Activated CD4-positive, alpha-beta T cell treated with anti-CD3 and anti-CD28 coated beads for 4 hours (primary cell): ENCODE data around the gene ITGB5.

Experiments used
- DNase-seq, 2 donors: peaks; one replicate each; pipeline ENCODE4 v3.0.0-alpha.2; 2020

ITGB5 gene

DNA sequence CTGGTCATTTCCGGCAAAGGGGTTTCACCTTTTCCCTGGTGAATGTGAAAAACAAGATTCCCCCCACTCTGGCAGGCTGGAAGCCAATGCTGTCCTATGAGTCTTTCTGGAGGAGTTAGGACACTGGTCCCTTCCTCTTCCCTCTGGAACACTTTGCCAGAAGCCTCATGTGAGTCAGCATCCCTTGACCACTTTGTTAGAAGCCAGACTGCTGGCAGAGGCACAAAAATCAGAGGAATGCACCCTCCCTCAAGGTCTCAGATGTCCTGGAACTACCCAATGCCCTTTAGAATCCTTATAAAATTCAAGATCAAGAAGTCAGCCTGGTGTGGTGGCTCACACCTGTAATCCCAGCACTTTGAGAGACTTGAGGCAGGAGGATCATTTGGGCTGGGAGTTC, 26.6 kb downstream of the ITGB5 start:
- no peak for DNase-seq

- DNase-seq = no peak
Observed at GRCh38 chr3:124859025-124859424, 28.1 kb downstream of the ITGB5 start.

DNA sequence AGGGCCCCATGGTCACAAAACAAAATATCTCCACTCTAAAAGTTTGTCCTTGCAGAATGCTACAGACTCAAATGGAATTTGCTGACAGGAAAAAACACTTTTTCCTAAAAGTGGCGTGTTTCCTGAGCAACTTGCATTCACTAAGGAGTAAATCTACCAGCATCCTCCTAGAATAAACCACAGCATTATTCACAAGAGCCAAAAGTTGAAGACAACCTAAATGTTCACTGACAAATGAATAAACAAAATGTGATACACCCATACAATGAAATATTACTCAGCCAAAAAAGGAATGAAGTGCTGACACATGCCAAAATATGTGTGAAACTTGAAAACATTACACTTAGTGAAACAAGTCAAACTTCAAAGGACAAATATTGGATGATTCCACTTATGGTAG, 28.9 kb downstream of the ITGB5 start:
- no peak for DNase-seq

DNA sequence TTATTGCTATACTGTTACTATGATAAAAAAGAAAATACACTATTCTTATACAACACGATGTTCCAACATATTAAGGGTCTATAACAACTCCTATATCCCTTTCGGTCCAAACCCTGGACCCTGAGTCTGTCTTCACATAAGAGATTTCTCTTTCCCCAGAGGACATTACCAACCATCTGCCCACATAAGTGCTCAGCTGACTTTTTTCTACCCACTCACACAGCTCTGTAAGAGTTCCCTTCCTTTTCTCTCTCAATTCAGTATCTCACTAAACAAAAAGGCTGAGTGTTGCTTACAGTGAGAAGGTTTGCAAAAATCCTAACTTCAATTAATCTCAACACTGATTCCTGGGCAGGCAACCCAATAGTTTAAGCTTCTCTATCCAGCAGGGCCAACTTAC, 30.5 kb downstream of the ITGB5 start:
- no peak for DNase-seq

GRCh38 chr3:124854009-124854408, 33.2 kb downstream of the ITGB5 start:
- DNase-seq = no peak

DNA sequence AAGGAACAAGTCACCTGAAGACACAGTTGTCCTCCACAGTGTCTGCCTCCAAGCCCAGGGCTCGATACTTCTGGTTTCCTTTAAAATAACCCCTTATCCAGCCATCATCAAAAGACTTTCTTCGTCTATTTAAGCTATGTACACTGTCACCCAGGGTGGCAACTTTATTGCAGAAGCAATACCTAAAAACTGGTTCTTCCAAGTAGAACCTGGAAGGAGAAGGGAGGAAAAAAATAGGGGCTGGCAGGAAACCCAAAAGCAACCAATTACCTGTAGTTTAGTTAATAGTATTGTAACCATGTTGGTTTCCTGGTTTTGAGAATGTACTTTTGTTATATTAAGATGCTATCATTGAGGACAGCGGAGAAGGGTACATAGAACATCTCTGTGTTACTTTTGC, 33.7 kb downstream of the ITGB5 start:
- no peak for DNase-seq

GRCh38 chr3:124851905-124852304, 35.3 kb downstream of the ITGB5 start:
- no peak for DNase-seq

- no peak for DNase-seq
Observed at GRCh38 chr3:124851136-124851535, 36.0 kb downstream of the ITGB5 start.

DNA sequence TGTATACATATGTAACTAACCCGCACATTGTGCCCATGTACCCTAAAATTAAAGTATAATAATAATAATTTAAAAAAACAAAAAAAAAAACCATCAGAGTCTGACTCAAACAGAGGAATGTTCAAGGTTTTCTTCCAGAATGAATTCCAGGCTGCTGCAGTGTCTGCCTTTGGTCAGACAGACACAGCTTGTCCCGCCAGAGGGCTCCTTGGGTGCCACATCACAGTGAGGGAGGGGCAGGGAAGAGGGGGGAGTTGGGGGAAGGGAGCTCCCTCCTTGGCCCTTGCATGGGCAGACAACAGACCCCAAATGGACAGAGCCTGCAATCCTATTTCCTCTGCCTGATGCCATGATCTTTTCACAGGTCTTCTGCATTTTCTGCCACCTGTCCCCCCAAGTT, 36.5 kb downstream of the ITGB5 start:
- DNase-seq = no peak

DNA sequence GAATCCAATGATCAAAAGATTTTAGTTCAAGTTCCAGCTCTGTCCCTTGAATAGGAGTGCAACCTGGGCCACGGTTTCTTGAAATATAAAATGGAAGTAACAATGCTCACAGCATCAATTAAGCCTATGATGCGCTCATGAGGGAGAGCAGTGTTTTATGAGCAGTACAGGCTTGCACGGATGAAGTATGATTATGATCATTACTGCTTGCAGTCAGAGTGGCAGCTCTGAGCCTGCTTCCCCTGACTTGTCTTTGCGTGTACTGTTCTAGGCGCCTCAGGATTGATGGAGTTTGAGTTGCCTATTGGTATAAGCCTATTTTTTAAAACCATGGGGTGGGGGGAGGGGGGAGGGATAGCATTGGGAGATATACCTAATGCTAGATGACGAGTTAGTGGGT, 37.0 kb downstream of the ITGB5 start:
- DNase-seq = no peak

GRCh38 chr3:124848300-124848699, 38.9 kb downstream of the ITGB5 start:
- no peak for DNase-seq

- no peak for DNase-seq
Observed at GRCh38 chr3:124847863-124848262, 39.3 kb downstream of the ITGB5 start.

DNA sequence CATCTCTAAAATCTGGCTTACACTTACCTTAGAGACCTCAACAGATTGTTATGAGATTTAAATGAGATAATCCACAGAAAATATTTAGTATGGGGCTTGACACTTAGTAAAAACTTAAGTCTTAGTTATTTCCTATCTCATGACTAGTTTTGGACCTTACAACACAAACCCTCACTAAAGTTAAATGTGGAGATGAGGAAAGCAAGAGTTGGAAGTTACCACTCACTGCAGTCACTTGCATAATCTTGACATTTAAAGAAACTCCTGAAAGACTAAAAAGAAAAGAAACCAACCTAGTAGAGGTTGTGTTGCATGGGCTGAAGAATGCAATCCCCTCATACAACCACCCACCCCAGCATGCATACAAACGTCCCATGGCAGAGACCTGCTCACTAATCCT, 40.1 kb downstream of the ITGB5 start:
- DNase-seq = no peak

GRCh38 chr3:124846189-124846588, 41.0 kb downstream of the ITGB5 start:
- DNase-seq = no peak

- DNase-seq = no peak
Observed at GRCh38 chr3:124845406-124845805, 41.8 kb downstream of the ITGB5 start.

- DNase-seq = no peak
Observed at GRCh38 chr3:124843506-124844177, 43.5 kb downstream of the ITGB5 start.

GRCh38 chr3:124843047-124843446, 44.1 kb downstream of the ITGB5 start:
- DNase-seq = no peak

GRCh38 chr3:124841517-124841916, 45.6 kb downstream of the ITGB5 start:
- no peak for DNase-seq

- no peak for DNase-seq
Observed at GRCh38 chr3:124840331-124840730, 46.8 kb downstream of the ITGB5 start.

DNA sequence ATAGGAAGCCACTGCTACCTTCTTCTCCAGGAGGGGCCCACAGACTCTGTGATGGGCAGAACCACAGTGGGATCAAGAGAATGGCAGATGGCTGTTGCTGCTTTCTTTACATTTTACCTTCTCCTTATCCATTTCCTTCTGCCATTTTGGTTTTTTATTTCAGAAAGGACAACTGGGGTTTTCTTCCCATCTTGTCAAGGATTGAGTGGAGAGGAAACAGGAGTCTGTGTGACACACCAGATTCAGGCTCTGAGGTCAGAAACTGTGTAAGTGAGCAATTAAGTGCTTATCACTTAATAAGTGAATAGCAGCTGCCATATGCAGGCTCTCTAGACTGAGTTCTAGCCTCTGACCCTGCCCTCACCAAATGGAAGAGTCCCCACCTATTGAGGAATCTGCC, 47.3 kb downstream of the ITGB5 start:
- DNase-seq = no peak

GRCh38 chr3:124838963-124839362, 48.2 kb downstream of the ITGB5 start:
- DNase-seq = no peak

DNA sequence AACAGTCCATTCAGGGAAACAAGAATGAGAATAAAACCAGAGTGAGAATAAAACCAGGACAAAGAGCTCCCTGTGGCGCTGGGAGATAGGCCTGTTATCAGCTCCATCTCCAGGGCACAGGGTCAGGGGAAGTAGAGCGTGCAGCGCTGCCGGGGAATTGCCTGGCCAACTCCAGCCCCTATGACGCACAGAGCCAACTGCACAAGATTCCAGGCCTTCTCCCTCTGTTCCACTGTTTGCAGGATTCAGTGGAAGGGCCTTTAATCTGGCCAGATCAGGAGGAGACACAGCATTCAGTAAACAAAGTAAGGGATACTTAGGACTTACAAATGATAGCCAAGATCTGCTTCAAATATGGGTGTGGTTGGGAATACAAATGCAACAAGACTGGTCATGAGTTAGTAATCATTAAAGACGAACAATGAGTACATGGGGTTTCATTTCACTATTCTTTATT, 49.4 kb downstream of the ITGB5 start:
- no peak for DNase-seq

GRCh38 chr3:124837065-124837464, 50.1 kb downstream of the ITGB5 start:
- no peak for DNase-seq

DNA sequence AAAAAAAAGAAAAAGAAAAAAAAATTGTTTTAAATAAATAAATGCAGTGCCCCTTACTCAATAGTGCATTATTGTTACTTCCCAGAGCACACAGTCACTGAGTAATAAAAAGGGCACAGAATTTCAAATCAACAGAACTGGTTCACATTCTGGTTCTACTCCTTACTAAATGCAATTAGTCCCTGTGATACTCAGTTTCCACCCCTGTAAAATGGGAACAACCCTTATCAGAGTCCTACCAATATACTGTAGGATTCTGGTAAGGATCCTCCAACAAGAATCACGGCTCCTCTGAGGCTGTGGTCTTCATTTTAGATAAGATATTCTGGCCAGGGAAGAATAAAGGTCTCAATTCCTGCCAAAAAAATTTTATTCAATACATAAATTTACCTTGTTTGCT, 50.7 kb downstream of the ITGB5 start:
- DNase-seq = no peak
